Epithelial cell of esophagus (primary cell): ENCODE measurements around the gene TNK2.

ENCODE experiments used
- DNase-seq: peaks from one replicate; pipeline ENCODE4 v3.0.0; 2010; ENCODE audit warnings: low read depth
- H3K4me3 ChIP-seq: 2 replicates; pipeline ENCODE4 v1.5.1; 2011; ENCODE audit warnings: mild to moderate bottlenecking, low read length, control low read depth
- TF ChIP-seq, protein P1 (sequence below): IDR thresholded peaks from 2 replicates; pipeline ENCODE4 v1.5.1; 2011; ENCODE audit warnings: low read depth, mild to moderate bottlenecking, low read length, control low read depth, inconsistent platforms; ENCODE audit not compliant: insufficient read depth; ENCODE audit errors: missing control alignments

The TNK2 gene

GRCh38 chr3:195932418-195933043, 24.2 kb upstream of the TNK2 start:
- TF ChIP-seq, protein P1, sequence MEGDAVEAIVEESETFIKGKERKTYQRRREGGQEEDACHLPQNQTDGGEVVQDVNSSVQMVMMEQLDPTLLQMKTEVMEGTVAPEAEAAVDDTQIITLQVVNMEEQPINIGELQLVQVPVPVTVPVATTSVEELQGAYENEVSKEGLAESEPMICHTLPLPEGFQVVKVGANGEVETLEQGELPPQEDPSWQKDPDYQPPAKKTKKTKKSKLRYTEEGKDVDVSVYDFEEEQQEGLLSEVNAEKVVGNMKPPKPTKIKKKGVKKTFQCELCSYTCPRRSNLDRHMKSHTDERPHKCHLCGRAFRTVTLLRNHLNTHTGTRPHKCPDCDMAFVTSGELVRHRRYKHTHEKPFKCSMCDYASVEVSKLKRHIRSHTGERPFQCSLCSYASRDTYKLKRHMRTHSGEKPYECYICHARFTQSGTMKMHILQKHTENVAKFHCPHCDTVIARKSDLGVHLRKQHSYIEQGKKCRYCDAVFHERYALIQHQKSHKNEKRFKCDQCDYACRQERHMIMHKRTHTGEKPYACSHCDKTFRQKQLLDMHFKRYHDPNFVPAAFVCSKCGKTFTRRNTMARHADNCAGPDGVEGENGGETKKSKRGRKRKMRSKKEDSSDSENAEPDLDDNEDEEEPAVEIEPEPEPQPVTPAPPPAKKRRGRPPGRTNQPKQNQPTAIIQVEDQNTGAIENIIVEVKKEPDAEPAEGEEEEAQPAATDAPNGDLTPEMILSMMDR: no peak
- no peak overlapping the region for H3K4me3 ChIP-seq
- no peak for DNase-seq

- no peak for DNase-seq
- H3K4me3 ChIP-seq: no peak overlapping the region
- TF ChIP-seq, protein P1: no peak
These were observed 23.4 kb upstream of the TNK2 start for GRCh38 chr3:195931582-195932273.

- no peak for DNase-seq
- TF ChIP-seq, protein P1: no peak
- no peak overlapping the region for H3K4me3 ChIP-seq
These were observed 21.1 kb upstream of the TNK2 start for GRCh38 chr3:195929452-195929851.

DNA sequence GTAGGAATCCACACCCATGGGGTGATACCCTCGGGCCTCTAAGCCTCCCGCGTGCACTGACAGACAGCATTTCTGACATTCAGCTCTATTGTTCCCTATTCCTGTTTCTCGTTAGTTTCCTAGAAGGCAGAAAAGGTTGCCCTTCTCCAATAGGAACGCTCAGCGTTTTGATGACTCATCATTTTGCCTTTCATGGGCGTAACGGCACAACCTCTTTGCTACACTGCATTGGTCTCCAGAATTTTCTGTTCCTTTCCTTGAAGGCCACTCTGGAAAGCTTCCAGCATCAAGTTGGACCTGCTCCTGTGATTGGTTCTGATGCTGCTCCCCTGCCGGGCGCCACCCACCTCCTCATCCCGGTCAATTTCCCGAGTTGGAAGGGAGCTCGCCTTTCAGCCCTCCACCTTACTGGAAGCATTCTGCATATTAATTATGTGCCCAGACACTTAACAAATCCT, 13.0 kb upstream of the TNK2 start:
- H3K4me3 ChIP-seq: no peak overlapping the region
- DNase-seq: peak; percentile 54
- TF ChIP-seq, protein P1: no peak

DNA sequence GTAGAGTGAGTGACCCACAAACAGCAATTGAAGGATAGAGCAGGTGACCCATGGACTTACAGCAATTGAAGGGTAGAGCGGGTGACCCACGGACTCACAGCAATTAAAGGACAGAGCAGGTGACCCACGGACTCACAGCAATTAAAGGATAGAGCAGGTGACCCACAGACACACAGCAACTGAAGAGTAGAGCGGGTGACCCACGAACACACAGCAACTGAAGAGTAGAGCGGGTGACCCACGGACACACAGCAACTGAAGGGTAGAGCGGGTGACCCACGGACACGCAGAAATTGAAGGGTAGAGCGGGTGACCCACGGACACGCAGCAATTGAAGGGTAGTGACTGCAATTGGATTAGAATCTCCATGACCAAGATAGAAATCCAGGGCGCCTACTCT, 9.8 kb upstream of the TNK2 start:
- TF ChIP-seq, protein P1: no peak
- H3K4me3 ChIP-seq: no peak overlapping the region
- DNase-seq: no peak

- DNase-seq: no peak
- TF ChIP-seq, protein P1: no peak
- H3K4me3 ChIP-seq: no peak overlapping the region
These were observed 8.6 kb upstream of the TNK2 start for GRCh38 chr3:195916991-195917390.
